Endothelial cell of umbilical vein (primary cell): Measurements from ENCODE around the gene CASKIN2. TPM values are rescaled to one million over a fixed set of nuclear protein-coding genes. Genes with fewer than 3 reads are reported as not detected.

ENCODE experiments used
- BruUV-seq: library from RNA; stranded (reverse); fragments of 400-500 nt; replicated peaks from 2 replicates; lab custom pipeline; 2021; lab: Mats Ljungman, UMichigan
- CTCF ChIA-PET: fragments of 300-600, 350-600 bp; sonication (Branson Sonifier 250); formaldehyde crosslinking; loops from one replicate; lab custom pipeline; 2021; ENCODE audit warnings: antibody characterized with exemption, inconsistent platforms; lab: Charles Lee
- POLR2A ChIA-PET: fragments of 300-600, 350-600 bp; sonication (Branson Sonifier 250); formaldehyde crosslinking; loops from one replicate; lab custom pipeline; 2021; ENCODE audit warnings: antibody characterized with exemption, inconsistent platforms; lab: Charles Lee
- DNase-seq: peaks from one replicate; pipeline ENCODE4 v3.0.0-alpha.2; 2011; ENCODE audit warnings: low read depth, low spot score
- FAIRE-seq: peaks from 2 replicates; lab custom pipeline; 2011; peaks lifted over from hg19 to GRCh38; lab: Jason Lieb, UNC
- H2AFZ ChIP-seq: 2 replicates; pipeline ENCODE4 v1.6.0; 2012; ENCODE audit warnings: low read depth, low read length, control low read depth, inconsistent platforms
- H3K27ac ChIP-seq: 2 replicates; pipeline ENCODE4 v1.5.1; 2011; ENCODE audit warnings: low read depth, mild to moderate bottlenecking, control low read depth, low read length, moderate library complexity; ENCODE audit not compliant: insufficient read depth
- H3K27me3 ChIP-seq, 2 experiments: 2 replicates each; pipeline versions ENCODE4 v1.6.0 to v1.6.1; 2011; ENCODE audit warnings: low read length in 2 of 2, mixed read lengths in 1 of 2; ENCODE audit not compliant: control insufficient read depth in 2 of 2, insufficient read depth in 2 of 2
- H3K36me3 ChIP-seq, 2 experiments: 2 replicates in 1 of 2; 3 replicates in 1 of 2; pipeline ENCODE4 v1.5.1; 2011; ENCODE audit warnings: low read length in 2 of 2, mild to moderate bottlenecking in 1 of 2, moderate library complexity in 1 of 2; ENCODE audit not compliant: control insufficient read depth in 2 of 2, insufficient read depth in 2 of 2; ENCODE audit errors: extremely low read depth in 1 of 2
- H3K4me1 ChIP-seq: 3 replicates; pipeline ENCODE4 v1.5.1; 2011; ENCODE audit warnings: mild to moderate bottlenecking, low read length; ENCODE audit not compliant: control insufficient read depth, insufficient read depth; ENCODE audit errors: extremely low read depth
- H3K4me2 ChIP-seq: 2 replicates; pipeline ENCODE4 v1.6.1; 2011; ENCODE audit warnings: low read length, control low read depth, mixed read lengths; ENCODE audit not compliant: insufficient read depth
- H3K4me3 ChIP-seq, 3 experiments: fragments of 200-600 bp in 1 of 3; sonication (generic), shearing (Covaris generic) in 1 of 3; replicated peaks in 1 of 3; 2 replicates each; pipeline ENCODE4 v1.5.1; 2011 to 2016; ENCODE audit warnings: control low read depth in 3 of 3, low read length in 3 of 3, mild to moderate bottlenecking in 2 of 3, inconsistent platforms in 1 of 3, low read depth in 1 of 3, moderate library complexity in 1 of 3; ENCODE audit not compliant: insufficient read depth in 1 of 3
- H3K79me2 ChIP-seq: 2 replicates; pipeline ENCODE4 v1.6.0; 2012; ENCODE audit warnings: low read length, inconsistent platforms; ENCODE audit not compliant: control insufficient read depth, insufficient read depth
- H3K9ac ChIP-seq: replicated peaks from 2 replicates; pipeline ENCODE3; 2011; ENCODE audit warnings: low read length, control low read depth; ENCODE audit not compliant: insufficient read depth; ENCODE audit errors: extremely low read depth
- H3K9me1 ChIP-seq: replicated peaks from 3 replicates; pipeline ENCODE4 v1.6.0; 2011; ENCODE audit warnings: mild to moderate bottlenecking, low read length; ENCODE audit not compliant: control insufficient read depth, insufficient read depth; ENCODE audit errors: extremely low read depth
- H3K9me3 ChIP-seq: replicated peaks from 2 replicates; pipeline ENCODE4 v1.5.1; 2012; ENCODE audit warnings: low read length, inconsistent platforms; ENCODE audit not compliant: control insufficient read depth, insufficient read depth
- H4K20me1 ChIP-seq: replicated peaks from 2 replicates; pipeline ENCODE3; 2011; ENCODE audit warnings: mild to moderate bottlenecking, low read length; ENCODE audit not compliant: control insufficient read depth, insufficient read depth; ENCODE audit errors: extremely low read depth
- EZH2 ChIP-seq: IDR thresholded peaks from 2 replicates; pipeline ENCODE4 v1.6.1; 2012; ENCODE audit warnings: borderline replicate concordance, low read depth, mild to moderate bottlenecking, moderate library complexity, low read length, inconsistent platforms; ENCODE audit not compliant: severe bottlenecking
- FOS ChIP-seq: IDR thresholded peaks from 2 replicates; pipeline ENCODE4 v1.6.1; 2011; ENCODE audit warnings: mild to moderate bottlenecking, low read length, moderate library complexity, borderline replicate concordance; ENCODE audit not compliant: insufficient read depth
- GATA2 ChIP-seq: IDR thresholded peaks from 2 replicates; pipeline ENCODE4 v1.7.0; 2011; ENCODE audit warnings: low read depth, mild to moderate bottlenecking, moderate library complexity, mixed read lengths, low read length; ENCODE audit not compliant: insufficient read length, insufficient read depth
- JUN ChIP-seq: IDR thresholded peaks from 2 replicates; pipeline ENCODE4 v1.6.1; 2011; ENCODE audit warnings: borderline replicate concordance, low read depth; ENCODE audit not compliant: insufficient read length, insufficient read depth
- MYC ChIP-seq: IDR thresholded peaks from one replicate; pipeline ENCODE4 v1.6.1; 2011; ENCODE audit warnings: mild to moderate bottlenecking, low read depth, low read length
- POLR2A ChIP-seq: IDR thresholded peaks from 2 replicates; pipeline ENCODE4 v1.6.1; 2012; ENCODE audit warnings: low read depth, mild to moderate bottlenecking, control low read depth, low read length
- POLR2AphosphoS5 ChIP-seq: IDR thresholded peaks from 2 replicates; pipeline ENCODE4 v1.6.1; 2012; ENCODE audit warnings: low read depth, mild to moderate bottlenecking, control low read depth, low read length, moderate library complexity; ENCODE audit not compliant: insufficient read depth
- dilution Hi-C: fragments of 300-500 bp; cut with MboI; formaldehyde crosslinking; loops from one replicate; pipeline ENCODE4 v1.15.0; 2019; ENCODE audit warnings: low sequenced_read_pairs; ENCODE audit not compliant: extremely low pct_ligation_motif_present
- intact Hi-C: fragments of 100-400 bp; cut with micrococcal nuclease; formaldehyde crosslinking; loops from one replicate; pipeline ENCODE4 v1.10.0; 2022
- polyA plus RNA-seq, 4 experiments: library from polyadenylated mRNA; depleted of rRNA in 3 of 4; stranded (reverse) in 3 of 4; unstranded in 1 of 4; fragments of >200 nt; gene quantifications; 2 replicates each; pipeline versions ENCODE4 v1.2.1 to v1.2.3, GENCODE V29; 2011 to 2012; ENCODE audit warnings: missing spikeins in 1 of 4
- total RNA-seq: library from RNA; stranded (reverse); gene quantifications from 2 replicates; pipeline ENCODE4 v1.2.3, GENCODE V29; 2021
- TF ChIP-seq, protein P1 (sequence below): IDR thresholded peaks from 2 replicates; pipeline ENCODE4 v1.6.1; 2011; ENCODE audit not compliant: insufficient read depth, insufficient read length
- TF ChIP-seq, protein P2 (sequence below), 2 donors: IDR thresholded peaks; 1 replicate in 1 of 2; 2 replicates in 1 of 2; pipeline ENCODE4 v1.5.1; 2011; ENCODE audit warnings: low read length in 2 of 2, mild to moderate bottlenecking in 2 of 2, moderate library complexity in 2 of 2, control low read depth in 1 of 2, inconsistent platforms in 1 of 2, low read depth in 1 of 2; ENCODE audit not compliant: insufficient read depth in 1 of 2; ENCODE audit errors: extremely low read depth in 1 of 2

CASKIN2 gene
- total and polyA plus RNA-seq, 2 donors (not counting 3 experiments of a cell fraction or from before 2014, with no cell fraction given), result 13.0 to 37.6 TPM

GRCh38 chr17:75557075-75557851 lies 41.9 kb upstream of the CASKIN2 start:
- Histone ChIP-seq H3K27ac (no peak overlapping the region), H3K9me3 (no peaks in the 10 kb centered on the region), H3K27me3 (no peaks in the 10 kb centered on the region), H3K9ac (no peak overlapping the region), H3K4me2 (no peak overlapping the region), H3K9me1 (no peaks in the 10 kb centered on the region), H2AFZ (no peak overlapping the region), H4K20me1 (no peaks in the 10 kb centered on the region), H3K4me1 (no peaks in the 10 kb centered on the region), H3K36me3 (no peaks in the 10 kb centered on the region), H3K4me3 (no peak overlapping the region), H3K79me2 (no peaks in the 10 kb centered on the region)
- FAIRE-seq, result no peak
- CTCF ChIA-PET, result interaction anchor here (1.3 kb wide), 1 partner anchor 31 kb away, joined by 3 read pairs; no protein-coding TSS in a partner anchor
- intact Hi-C loops, result no loop called here
- DNase-seq, result no peak
- POLR2A ChIA-PET, result no interaction called here
- BruUV-seq, result no TSS peak
- dilution Hi-C loops, result no loop called here
- TF ChIP-seq POLR2A, result no peak
- TF ChIP-seq, protein P1, sequence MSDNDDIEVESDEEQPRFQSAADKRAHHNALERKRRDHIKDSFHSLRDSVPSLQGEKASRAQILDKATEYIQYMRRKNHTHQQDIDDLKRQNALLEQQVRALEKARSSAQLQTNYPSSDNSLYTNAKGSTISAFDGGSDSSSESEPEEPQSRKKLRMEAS, result no peak
- TF ChIP-seq JUN, result no peak
- TF ChIP-seq MYC, result no peak
- TF ChIP-seq, protein P2, sequence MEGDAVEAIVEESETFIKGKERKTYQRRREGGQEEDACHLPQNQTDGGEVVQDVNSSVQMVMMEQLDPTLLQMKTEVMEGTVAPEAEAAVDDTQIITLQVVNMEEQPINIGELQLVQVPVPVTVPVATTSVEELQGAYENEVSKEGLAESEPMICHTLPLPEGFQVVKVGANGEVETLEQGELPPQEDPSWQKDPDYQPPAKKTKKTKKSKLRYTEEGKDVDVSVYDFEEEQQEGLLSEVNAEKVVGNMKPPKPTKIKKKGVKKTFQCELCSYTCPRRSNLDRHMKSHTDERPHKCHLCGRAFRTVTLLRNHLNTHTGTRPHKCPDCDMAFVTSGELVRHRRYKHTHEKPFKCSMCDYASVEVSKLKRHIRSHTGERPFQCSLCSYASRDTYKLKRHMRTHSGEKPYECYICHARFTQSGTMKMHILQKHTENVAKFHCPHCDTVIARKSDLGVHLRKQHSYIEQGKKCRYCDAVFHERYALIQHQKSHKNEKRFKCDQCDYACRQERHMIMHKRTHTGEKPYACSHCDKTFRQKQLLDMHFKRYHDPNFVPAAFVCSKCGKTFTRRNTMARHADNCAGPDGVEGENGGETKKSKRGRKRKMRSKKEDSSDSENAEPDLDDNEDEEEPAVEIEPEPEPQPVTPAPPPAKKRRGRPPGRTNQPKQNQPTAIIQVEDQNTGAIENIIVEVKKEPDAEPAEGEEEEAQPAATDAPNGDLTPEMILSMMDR (IDR thresholded peaks at IDR 0.05; ENCODE audit: extremely low read depth in 1 of 2, insufficient read depth in 1 of 2, low read depth in 1 of 2, low read length in 2 of 2), result no peak
- TF ChIP-seq EZH2, result no peak
- TF ChIP-seq FOS, result no peak
- TF ChIP-seq GATA2, result no peak
- no peak for TF ChIP-seq POLR2AphosphoS5
